Measurements from ENCODE around the gene SLC35E1.

The SLC35E1 gene

GRCh38 chr19:16572332-16573211 is at the start of gene SLC35E1:
TSS of gene SLC35E1 (minus strand) at chr19:16572415. CDS start at chr19:16572364, 51 bp downstream.
- DNase-seq, result peak; percentile 94

- DNase-seq, result no peak
These were observed 49.1 kb upstream of the SLC35E1 start for GRCh38 chr19:16621165-16621800.

DNA sequence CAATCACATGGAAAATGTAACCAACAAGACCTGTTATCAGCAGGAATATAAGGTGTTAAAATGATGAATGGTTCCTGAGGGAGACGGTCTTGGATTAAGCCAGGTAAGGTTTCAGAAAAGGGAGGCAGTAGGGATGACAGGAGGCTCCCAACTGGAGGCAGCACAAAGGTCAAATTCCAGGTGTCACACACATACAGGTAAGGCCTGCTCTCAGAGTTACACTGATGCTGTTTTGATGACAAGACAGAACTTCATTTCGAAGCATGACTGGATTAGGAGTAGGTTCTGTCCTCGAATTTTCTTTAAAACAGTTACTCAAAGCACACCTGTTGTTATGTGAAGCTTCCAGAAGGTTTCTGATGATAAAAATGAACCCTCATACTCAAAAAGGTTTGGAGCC is 48.4 kb upstream of the SLC35E1 start:
- no peak for DNase-seq

DNA sequence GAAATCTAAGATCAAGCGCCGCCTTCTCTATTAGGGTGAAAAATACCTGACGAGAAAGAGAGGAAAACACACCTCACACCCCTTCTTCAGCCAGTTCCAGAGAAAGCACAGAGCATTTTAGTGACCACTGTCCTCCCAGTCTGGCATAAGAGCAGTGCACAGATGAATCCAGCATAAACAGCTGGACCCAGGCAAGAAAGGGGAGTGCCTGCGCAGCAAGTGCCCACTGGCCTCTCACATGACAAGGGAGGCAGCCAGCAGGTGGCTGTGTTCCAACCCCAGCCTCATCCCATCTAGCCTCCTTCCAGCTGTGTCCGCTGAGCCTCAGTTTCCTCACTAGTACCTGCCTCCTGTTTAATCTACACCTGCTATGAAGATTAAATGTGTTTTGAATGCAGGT is 47.8 kb upstream of the SLC35E1 start:
- no peak for DNase-seq

DNA sequence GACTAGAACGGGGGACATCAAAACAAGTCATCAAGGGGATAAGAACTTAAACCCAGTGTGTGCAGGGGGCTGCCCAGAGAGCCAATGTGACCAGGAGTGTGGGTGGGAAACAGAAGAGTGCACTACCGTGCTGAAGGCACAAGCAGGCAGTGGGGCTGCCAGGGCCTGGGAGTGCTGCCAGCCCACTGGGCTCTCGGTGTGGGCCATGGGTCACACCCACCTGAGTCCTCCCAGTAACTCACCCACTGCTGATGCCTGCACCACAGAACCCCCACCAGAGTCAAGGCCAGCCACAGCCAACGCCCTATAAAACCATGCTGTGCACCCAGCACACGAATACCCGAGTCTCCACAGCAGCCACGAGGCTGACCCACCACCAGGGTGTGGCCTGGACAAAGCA is 47.2 kb upstream of the SLC35E1 start:
- no peak for DNase-seq

DNA sequence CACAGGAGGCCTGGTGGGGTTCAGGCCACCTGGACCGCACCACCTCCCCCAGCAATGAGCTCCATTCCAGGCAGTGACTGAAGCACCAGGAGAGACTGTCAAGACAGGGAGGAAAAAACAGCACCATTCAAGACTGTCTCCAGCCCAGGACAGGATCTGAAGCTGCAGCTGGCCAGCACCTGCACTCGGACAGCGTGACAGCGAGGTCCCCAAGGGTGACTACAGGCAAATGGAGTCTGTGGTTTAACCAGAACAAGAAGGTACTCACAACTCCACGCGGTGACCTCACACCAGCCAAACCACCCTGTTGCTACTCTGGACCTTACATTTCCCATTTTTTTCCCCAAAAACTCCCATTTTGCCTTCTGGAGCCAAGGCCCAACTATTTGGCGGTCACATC is 46.0 kb upstream of the SLC35E1 start:
- DNase-seq, result no peak

DNA sequence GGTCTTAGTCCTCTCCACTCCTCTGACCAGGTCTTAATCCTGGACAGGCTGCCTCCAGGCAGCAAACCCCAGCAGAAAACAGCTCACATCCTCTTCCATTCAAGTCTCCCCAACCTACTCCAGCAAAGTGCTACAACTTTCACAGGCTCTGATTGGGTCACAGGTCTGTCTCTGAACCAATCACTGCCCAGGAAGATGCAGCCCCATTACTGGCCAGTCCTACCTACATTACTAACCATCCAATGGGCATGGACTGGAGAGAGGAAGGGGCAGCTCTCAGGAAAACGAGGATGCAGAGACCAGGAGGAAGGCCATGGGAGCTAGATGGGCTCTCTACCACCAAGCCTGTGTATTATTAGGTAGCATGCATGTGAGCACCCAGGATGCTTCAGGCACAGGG is 43.6 kb upstream of the SLC35E1 start:
- no peak for DNase-seq

DNA sequence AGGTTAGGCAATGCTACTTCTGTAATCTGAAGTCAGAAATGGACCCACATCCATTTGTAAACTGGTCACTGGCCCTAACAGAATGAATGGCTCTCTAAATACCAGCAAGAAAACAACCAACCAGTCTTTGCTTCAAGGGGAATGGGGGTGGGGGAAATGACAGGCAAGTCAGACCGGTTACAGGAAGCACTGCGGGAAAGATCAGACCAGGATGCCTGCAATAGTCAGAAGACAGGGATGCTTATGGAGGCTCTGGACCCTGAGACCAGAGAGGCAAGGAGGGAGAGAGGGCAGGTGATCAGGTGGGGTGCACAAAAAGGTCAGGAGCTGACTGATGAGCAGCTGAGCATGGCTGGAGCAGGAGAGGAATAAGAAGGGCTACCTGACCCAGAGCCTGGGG is 42.7 kb upstream of the SLC35E1 start:
- DNase-seq, result no peak

DNA sequence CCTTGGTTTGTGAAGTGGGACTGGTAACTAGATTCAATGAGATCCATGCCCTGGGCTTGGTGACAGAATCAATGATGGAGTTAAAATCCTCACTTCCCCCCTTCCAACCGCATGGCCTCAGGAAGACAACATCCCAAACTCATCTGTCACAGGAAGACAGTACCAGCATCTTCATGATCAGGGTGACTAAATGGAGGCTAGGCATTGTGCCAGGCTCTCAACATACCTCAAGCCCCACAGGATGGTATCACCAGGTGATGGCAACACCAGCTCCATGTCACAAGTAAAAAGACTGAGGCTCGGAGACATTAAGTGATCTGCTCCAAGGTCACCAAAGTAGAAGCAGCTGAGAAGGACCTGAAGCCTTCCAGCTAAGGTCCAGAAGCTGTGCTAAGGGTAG is 41.6 kb upstream of the SLC35E1 start:
- DNase-seq, result no peak

GRCh38 chr19:16612636-16613035 is 40.4 kb upstream of the SLC35E1 start:
- DNase-seq, result no peak

- DNase-seq, result no peak
These were observed 38.9 kb upstream of the SLC35E1 start for GRCh38 chr19:16611121-16611520.

GRCh38 chr19:16609511-16610200 is 37.4 kb upstream of the SLC35E1 start:
- DNase-seq, result no peak

DNA sequence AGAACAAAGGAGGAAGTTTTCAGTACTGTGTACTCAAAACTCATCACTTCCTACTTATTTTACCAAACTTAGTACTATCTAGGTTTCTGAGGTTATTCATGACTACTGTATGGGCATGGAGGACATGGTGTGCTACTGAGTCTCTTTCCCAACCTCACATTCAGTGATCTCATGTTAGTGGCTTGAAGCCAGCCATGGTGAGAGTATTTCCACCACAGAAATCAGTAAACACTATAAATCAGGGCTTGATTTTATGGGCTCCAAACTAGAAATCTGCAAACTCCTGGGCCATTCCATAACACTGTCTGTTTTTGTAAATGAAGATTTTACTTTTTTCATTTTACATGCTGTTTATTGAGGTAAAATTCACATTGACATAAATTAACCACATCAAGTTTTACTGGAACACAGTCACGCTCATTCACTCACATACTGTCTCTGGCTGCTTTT is 36.1 kb upstream of the SLC35E1 start:
- peak; percentile 68 for DNase-seq

GRCh38 chr19:16607819-16608218 is 35.6 kb upstream of the SLC35E1 start:
- no peak for DNase-seq

GRCh38 chr19:16605553-16605994 is 33.4 kb upstream of the SLC35E1 start:
- DNase-seq, result no peak

DNA sequence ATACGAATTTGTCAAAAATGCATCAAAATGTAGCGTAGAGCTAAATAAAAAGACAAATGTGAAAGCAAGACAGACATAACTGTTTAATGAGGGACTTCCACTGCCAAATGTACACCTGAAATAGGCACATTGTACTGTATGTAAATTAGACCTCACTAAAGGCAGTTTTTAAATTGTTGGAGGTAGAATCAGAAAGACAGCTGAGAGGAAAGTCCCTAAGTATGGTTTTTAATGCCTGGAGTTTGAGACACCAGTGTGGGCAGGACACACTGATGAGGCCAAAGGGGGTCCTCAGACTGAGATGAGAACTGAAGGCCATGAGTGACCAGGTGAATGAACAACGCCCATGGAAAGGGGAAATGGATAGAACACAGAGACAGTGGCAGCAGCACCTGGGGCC is 32.9 kb upstream of the SLC35E1 start:
- no peak for DNase-seq

DNA sequence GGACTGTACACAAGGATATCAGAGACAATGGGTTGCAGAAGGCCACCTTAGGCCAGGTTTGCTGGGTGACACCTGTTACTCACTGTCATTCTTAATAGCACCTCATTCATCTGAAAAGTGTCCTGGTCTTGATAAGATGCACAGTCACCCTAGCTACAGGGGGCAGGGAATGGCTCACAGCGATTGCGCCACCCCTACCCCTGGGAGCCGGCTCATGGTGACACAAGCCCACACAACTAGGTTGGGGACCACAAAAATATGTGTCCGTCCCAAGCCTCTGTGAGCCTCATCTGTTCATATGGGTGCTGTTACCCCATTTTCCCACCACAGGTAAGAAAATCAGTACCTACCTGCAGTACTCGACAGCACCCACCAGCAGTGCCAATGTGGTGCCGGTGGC is 32.4 kb upstream of the SLC35E1 start:
- no peak for DNase-seq

- no peak for DNase-seq
These were observed 30.9 kb upstream of the SLC35E1 start for GRCh38 chr19:16603090-16603489.

DNA sequence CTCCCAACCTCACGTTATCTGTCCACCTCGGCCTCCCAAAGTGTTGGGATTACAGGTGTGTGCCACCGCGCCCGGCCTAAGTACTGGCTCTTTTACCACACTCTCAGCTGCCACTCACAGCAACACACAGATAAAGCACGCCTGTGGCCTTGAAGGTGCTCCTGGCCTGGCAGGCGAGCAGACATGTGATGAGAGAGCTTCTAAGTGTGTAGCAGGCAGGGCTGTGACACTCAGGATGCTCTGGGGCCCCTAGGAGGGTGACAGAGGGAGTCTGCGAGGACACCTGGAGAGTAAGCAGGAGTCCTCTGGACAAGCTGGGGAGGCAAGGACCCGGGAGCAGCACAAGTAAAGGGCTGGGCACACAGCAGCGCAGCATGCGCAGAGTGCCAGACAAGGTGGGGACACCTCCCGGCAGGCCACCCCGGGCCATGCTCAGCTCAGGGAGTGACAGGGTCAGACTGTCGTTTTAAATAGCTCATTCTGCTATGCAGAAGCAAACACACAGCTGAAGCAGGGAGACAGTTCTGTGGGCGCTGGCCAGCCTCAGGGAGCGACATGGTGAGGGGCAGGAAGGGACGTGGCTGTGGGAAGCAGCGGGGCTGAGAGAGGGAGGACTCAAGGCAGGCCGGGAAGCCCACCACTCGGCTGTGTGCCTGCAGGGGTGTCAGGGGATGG is 29.3 kb upstream of the SLC35E1 start:
- DNase-seq, result no peak

DNA sequence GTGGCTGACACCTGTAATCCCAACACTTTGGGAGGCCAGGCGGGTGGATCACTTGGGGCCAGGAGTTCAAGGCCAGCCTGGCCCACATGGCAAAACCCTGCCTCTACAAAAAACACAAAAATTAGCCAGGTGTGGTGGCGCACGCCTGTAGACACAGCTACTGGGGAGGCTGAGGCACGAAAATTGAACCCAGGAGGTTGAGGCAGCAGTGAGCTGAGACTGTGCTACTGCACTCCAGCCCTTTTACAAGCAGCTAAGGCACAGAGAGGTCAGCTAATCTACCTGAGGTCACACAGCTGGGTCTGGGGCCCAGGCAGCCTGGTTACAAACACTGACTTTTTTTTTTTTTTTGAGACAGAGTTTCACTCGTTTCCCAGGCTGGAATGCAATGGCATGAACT is 28.6 kb upstream of the SLC35E1 start:
- DNase-seq, result no peak

GRCh38 chr19:16599655-16600346 is 27.6 kb upstream of the SLC35E1 start:
- DNase-seq, result no peak

DNA sequence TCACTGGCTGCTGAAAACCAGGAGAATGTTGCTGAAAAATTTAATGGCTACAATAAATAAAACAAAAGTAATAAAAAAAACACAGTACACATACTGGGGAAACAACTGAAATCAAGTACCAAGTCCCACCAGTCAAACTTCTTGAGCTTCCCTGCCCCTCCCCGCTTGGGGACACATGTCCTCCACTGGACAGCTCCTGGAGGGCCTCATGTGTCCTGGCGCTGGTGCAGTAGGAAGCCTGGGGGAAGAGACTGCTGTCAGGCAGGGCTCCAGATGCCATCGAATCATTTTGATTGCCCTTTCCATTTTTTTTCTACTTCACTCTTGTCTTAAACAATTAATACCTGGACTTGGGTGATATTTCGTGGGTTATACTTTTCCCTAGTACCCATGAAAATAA is 26.6 kb upstream of the SLC35E1 start:
- DNase-seq, result no peak

DNA sequence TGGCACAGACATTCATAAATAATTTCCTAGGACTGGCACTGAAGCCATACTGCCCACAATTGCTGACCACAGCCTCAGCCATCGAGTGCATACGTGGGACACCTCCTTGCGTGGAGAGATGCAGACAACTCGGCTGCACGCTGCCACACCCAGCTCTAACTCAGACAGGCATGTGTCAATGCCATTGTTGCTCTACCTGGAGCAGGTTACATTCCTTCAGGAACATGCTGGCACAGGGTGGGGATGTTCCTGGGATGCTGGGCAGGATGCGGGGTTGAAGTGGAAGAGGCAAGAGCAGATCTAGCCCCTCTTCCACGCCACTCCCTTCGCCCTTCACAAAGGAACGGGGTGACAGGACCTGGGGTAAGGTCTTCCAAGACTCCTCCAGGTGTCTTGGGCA is 24.2 kb upstream of the SLC35E1 start:
- DNase-seq, result no peak

All from fibroblast of upper back skin (primary cell).